BE2C (cell line): Measurements from ENCODE around the gene DNAJB7.
"Not testable (repeated sequence)": the region's sequence is repeated elsewhere in the genome, so short reads cannot be mapped to it uniquely, and the experiment has no call there.

ENCODE experiments used
- DNase-seq: peaks from one replicate; pipeline ENCODE4 v3.0.0-alpha.2; 2020
- H3K27me3 ChIP-seq: fragments of 250-450 bp; sonication (Bioruptor Pico); 2 replicates; pipeline ENCODE4 v1.5.1; 2020; ENCODE audit warnings: mild to moderate bottlenecking
- H3K36me3 ChIP-seq: fragments of 250-450 bp; sonication (Bioruptor Pico); 2 replicates; pipeline ENCODE4 v1.5.1; 2020; ENCODE audit warnings: mild to moderate bottlenecking
- H3K4me1 ChIP-seq: fragments of 250-450 bp; sonication (Bioruptor Pico); 2 replicates; pipeline ENCODE4 v1.5.1; 2020
- H3K4me3 ChIP-seq: 2 replicates; pipeline ENCODE4 v1.5.1; 2011; ENCODE audit warnings: low read depth, low read length
- H3K9me3 ChIP-seq: fragments of 250-450 bp; sonication (Bioruptor Pico); 2 replicates; pipeline ENCODE4 v1.5.1; 2020
- TF ChIP-seq, protein P1 (sequence below): IDR thresholded peaks from 2 replicates; pipeline ENCODE4 v1.5.1; 2012; ENCODE audit warnings: mild to moderate bottlenecking, low read depth, low read length

Gene DNAJB7

DNA sequence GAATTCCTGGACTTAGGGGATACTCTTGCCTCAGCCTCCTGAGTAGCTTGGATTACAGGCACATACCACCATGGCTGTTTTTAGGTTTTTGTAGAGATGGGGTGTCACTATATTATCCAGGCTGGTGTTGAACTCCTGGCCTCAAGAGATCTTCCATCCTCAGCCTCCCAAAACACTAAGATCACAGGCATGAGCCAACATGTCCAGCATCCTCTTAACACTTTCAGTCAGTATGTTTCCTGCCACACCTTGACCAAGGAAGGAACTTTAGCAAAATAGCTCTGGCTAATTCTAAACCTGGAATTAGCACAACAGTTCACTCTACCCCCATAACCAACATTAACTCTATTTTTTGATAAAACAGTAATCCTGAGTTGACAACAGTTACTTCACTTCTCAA lies 27.2 kb upstream of the DNAJB7 start:
- no peaks in the 10 kb centered on the region for H3K4me1 ChIP-seq
- no peaks in the 10 kb centered on the region for H3K9me3 ChIP-seq
- TF ChIP-seq, protein P1, sequence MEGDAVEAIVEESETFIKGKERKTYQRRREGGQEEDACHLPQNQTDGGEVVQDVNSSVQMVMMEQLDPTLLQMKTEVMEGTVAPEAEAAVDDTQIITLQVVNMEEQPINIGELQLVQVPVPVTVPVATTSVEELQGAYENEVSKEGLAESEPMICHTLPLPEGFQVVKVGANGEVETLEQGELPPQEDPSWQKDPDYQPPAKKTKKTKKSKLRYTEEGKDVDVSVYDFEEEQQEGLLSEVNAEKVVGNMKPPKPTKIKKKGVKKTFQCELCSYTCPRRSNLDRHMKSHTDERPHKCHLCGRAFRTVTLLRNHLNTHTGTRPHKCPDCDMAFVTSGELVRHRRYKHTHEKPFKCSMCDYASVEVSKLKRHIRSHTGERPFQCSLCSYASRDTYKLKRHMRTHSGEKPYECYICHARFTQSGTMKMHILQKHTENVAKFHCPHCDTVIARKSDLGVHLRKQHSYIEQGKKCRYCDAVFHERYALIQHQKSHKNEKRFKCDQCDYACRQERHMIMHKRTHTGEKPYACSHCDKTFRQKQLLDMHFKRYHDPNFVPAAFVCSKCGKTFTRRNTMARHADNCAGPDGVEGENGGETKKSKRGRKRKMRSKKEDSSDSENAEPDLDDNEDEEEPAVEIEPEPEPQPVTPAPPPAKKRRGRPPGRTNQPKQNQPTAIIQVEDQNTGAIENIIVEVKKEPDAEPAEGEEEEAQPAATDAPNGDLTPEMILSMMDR, result no peak
- no peak for DNase-seq
- peaks cover 54% of the 10 kb centered on the region for H3K36me3 ChIP-seq
- no peaks in the 10 kb centered on the region for H3K27me3 ChIP-seq
- no peak overlapping the region for H3K4me3 ChIP-seq

DNA sequence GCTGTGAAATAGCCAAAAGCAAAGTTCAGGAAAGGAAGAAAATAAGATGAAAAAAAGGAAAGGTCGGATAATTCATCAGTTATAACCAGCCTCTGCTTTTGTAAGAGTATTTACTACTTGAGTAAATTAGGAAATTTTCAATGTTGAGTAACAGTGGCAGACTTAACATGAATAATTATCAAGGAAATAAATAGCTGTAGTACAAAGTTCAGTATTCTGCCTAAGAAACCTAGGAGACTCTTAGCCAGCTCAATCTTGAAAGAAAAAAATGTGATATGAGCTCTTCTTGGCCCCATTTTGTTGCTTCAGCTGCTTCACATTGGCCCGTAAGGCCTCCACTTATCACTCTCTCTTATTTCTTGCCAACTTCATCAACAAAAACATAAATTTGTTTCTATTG lies 17.0 kb upstream of the DNAJB7 start:
- no peaks in the 10 kb centered on the region for H3K9me3 ChIP-seq
- H3K27me3 ChIP-seq, result no peaks in the 10 kb centered on the region
- TF ChIP-seq, protein P1, result no peak
- H3K4me1 ChIP-seq, result no peaks in the 10 kb centered on the region
- no peak overlapping the region for H3K4me3 ChIP-seq
- no peak for DNase-seq
- peaks cover 31% of the 10 kb centered on the region for H3K36me3 ChIP-seq

DNA sequence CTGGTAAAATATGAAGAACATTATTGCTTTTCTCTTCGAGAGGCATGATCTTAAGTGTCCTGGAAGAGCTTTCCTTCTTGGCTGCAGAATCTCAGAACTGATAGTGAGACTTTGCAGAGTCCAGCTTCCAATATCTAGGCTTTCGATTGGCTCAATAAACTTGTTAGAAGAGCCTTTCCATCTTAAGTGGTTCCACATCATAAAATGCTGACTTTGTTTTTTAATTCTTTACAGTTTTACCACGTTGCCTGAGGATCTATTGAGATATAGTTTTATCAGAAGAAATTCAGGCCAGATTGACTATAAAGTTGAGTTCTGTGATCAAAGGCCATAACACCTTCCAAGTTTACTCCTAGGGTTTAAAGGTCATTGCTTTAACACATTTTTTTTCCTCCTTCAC lies 15.6 kb upstream of the DNAJB7 start:
- DNase-seq, result no peak
- no peaks in the 10 kb centered on the region for H3K9me3 ChIP-seq
- H3K4me1 ChIP-seq, result no peaks in the 10 kb centered on the region
- TF ChIP-seq, protein P1, result no peak
- H3K27me3 ChIP-seq, result no peaks in the 10 kb centered on the region
- peaks cover 18% of the 10 kb centered on the region for H3K36me3 ChIP-seq
- H3K4me3 ChIP-seq, result no peak overlapping the region

DNA sequence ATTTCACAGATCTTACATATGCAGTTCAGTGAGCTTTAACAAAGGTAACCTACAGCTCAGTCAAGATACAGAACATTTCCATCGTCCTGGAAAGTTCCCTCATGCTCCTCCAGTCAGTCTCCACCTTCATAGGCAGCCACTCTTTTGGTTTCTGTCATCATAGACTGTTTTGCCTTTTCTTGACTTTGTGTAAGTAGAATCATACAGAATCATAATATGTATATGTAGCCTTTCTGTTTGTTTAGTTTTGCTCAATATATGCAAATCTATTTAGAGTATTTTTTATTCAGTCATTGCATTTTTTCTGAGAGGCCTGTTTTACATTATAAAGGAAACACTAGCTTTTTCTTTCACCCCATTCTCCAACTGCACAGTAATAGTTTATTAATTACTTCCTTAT lies 15.0 kb upstream of the DNAJB7 start:
- H3K4me3 ChIP-seq, result no peak overlapping the region
- TF ChIP-seq, protein P1, result no peak
- H3K27me3 ChIP-seq, result no peaks in the 10 kb centered on the region
- peaks cover 17% of the 10 kb centered on the region for H3K36me3 ChIP-seq
- DNase-seq, result no peak
- H3K9me3 ChIP-seq, result no peaks in the 10 kb centered on the region
- H3K4me1 ChIP-seq, result no peaks in the 10 kb centered on the region

DNA sequence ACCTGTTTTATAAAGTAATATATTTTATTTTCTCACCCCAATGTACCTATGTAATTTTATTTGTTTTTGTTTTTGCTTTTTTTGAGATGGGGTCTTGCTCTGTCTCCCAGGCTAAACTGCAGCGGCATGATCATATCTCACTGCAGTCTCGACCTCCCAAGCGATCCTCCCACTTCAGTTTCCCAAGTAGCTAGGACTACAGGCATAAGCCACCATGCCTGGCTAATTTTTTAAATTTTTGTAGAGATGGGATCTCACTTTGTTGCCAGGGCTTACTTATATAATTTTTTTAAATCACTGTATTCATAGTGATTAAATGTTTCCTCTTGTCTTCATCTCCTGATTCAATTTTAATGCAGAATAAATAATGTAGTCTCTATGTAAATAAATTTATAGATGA lies 13.2 kb upstream of the DNAJB7 start:
- no peaks in the 10 kb centered on the region for H3K27me3 ChIP-seq
- H3K4me1 ChIP-seq, result no peaks in the 10 kb centered on the region
- no peak for DNase-seq
- TF ChIP-seq, protein P1, result no peak
- no peak overlapping the region for H3K4me3 ChIP-seq
- H3K9me3 ChIP-seq, result no peaks in the 10 kb centered on the region
- H3K36me3 ChIP-seq, result peaks cover 14% of the 10 kb centered on the region

DNA sequence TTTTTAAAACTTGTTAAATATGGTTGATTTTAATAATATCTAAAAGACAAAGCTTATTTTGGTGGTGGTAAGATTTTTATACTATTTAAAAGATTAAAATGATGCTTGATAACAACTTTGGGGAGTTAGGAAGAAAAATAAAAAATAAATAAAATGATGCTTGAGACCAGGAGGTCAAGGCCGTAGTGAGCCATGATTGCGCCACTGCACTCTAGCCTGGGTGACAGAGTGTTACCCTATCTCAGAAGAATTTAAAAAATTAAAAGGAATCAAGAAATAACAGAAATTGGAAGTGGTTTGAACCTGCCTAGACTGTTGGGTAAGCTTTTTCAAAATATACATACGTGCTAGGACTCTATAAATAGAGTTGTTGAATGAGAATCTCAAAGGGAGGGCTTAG lies 12.1 kb upstream of the DNAJB7 start:
- no peak for DNase-seq
- peaks cover 17% of the 10 kb centered on the region for H3K36me3 ChIP-seq
- no peaks in the 10 kb centered on the region for H3K9me3 ChIP-seq
- TF ChIP-seq, protein P1, result no peak
- H3K4me3 ChIP-seq, result no peak overlapping the region
- no peaks in the 10 kb centered on the region for H3K4me1 ChIP-seq
- no peaks in the 10 kb centered on the region for H3K27me3 ChIP-seq

DNA sequence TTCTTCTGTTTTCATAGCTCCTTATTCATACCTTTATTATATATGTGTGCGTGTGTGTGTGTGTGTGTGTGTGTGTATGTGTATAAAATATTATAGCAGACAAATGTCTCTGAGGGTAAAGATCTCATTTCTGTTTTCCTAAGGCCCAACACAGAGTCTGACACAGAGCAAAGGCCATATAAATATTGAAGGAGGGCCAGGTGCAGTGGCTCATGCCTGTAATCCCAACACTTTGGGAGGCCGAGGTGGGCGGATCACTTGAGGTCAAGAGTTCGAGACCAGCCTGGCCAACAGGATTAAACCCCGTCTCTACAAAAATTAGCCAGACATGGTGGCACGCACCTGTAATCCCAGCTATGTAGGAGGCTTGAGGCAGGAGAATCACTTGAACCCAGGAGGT lies 6.5 kb upstream of the DNAJB7 start:
- not testable (repeated sequence) for H3K4me1 ChIP-seq, H3K27me3 ChIP-seq, H3K4me3 ChIP-seq, H3K9me3 ChIP-seq, DNase-seq
- peaks cover 11% of the 10 kb centered on the region for H3K36me3 ChIP-seq
